NCI-H128 (cell line): ENCODE results near the gene DMD.

Experiments used
- DNase-seq: peaks from one replicate; lab custom pipeline; 2025; ENCODE audit not compliant: unreplicated experiment; lab: John Stamatoyannopoulos, UW

DMD gene

DNA sequence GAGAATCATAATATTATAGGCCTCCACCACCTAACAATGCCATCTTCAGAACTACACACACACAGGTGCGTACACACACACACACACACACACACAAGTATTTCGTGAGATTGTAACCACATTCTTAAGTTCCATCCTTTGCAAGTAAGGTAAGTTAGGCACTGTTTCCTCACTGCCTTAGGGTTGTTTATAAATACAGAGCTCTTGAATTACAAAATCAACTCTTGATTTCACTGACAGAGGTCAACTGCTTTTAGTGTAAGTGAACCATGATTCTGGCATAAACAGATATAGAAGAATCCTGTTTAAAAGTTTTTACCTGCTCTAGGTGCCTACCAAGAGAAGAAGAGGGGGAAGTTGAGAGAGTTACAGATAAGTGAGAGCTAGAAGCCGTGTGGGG is 166.1 kb downstream of the DMD start:
- DNase-seq: no peak

DNA sequence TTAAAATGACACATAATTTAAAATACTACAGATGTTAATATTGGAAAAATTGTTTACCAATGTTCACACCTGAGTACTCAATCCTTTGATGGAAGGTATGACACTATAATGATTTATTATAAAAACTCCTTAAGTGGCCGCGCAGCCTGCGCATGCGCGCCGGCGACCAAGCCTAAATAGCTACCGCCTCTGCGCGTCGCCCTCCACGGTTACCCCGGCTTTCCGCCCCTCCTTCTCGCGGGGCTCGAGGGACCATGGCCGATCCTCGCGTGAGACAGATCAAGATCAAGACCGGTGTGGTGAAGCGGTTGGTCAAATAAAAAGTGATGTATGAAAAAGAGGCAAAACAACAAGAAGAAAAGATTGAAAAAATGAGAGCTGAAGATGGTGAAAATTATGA is 170.2 kb downstream of the DMD start:
- DNase-seq: no peak

DNA sequence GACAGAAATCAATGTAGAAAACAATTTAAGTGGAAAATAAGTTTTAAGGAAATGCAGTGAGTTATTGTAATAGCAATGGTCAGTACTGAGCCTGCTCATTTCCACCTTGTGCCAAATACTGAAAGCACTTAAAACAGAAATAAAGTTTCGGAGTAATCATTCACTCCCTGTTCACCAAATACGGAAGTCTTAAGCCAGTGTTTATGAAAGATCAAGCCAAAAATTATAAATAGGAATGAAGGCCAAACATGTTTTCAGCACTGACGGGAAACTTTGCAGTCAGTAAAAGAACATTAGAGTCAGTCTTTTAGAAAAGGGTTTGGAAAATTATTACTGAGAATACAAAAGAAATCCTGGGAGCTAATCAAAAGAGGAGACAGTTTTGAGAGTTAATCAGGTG is 178.6 kb downstream of the DMD start:
- no peak for DNase-seq

DNA sequence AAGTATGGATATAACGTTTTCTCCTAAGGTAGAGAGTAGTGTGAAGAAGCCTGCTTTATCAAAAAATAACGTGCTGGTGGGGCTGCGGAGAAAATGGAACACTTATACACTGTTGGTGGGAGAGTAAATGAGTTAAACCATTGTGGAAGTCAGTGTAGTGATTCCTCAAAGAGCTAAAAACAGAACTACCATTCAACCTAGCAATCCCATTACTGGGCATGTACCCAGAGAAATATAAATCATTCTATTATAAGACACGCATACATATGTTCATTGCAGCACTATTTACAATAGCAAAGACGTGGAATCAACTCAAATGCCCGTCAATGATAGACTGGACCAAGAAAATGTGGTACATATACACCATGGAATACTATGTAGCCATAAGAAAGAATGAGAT is 196.4 kb downstream of the DMD start:
- no peak for DNase-seq

DNA sequence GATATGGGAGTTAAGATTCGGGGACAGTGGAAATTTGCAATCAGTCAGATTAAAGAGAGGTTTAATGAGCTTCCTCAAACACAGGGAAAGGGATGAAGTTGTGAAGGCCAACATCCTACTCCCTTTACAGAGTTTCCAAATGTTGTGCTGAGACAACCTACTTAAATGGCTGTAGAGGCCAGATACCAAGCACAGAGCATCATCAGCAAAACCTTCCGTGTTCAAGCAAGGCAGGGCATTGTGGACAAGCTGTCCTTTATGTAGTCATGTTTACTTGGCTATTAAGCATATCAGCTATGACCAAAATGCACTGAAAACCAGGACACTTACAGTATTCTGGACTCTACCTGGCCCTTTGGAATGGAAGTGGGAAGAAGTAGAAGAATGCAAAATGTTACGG is 197.3 kb downstream of the DMD start:
- no peak for DNase-seq

DNA sequence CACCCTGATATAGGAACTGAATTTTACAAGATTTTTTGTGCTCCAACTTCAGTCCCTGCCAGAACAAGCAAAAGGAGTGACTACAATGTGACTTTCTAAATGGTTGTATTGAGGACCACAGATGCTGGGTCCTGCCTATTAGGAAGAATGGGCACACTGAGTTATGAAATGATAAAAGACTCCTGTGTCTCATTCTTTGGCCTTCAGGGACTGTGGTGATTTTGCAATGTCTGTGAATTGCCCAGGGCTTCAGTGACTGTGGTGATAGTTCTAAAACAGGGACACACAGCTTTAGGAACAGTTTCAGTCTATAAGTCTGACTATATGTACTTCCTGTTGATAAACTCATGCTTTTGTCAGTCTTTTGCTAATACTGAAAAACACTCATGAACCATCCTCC is 210.2 kb downstream of the DMD start:
- no peak for DNase-seq

DNA sequence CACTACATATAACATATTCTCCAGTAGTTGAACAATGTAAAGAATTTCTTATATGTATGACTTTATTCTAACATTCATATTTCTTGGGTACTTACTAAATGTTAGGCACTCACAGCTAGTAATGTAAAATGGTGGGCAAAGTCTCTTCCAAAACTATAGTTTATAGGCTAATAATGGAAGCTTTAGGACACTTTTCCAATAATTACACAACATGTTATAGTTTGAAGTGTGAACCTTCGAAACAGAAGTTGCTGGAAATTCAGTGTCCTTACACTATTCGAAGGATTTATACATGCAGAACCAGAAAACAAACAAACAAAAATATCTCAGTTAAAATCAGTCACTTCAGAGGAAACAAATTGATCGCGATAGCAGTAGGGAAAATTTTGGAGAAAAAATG is 212.6 kb downstream of the DMD start:
- DNase-seq: no peak

DNA sequence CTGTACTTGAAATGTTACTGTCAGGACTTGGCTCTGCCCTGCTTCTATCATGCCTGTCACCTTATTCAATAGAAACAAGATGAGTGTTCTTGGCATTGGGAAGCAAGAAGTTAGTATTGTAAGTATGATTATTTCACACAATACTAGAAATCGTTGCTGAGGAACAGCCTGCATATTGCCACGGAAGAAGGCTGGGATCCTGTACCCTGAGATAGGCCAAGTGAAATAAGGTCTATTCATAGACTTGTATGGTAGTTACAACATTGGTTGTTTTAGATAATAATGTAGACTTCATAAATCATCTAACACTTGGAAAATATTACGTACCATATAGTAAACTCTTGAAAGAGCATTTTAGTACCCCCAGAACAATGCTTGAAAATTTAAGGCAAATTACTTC is 215.9 kb downstream of the DMD start:
- DNase-seq: no peak

DNA sequence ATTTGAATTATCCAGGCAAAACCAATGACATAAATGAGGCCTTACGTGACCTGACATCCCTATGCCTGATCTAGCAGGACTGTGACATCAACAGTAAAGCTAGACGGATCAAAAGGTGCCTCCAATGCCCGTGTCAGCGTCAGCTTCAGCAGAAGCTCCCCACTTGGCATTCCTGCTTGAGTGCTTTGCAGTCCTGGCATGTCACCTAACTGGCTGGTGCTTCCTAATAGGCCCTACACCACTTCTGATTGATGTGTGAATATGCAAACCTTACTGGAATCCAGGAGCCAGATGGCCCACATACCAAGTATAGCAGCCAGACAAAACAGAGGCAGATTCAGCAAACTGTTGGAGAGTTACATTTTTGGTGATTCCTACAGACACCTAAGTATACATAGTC is 224.2 kb downstream of the DMD start:
- no peak for DNase-seq

DNA sequence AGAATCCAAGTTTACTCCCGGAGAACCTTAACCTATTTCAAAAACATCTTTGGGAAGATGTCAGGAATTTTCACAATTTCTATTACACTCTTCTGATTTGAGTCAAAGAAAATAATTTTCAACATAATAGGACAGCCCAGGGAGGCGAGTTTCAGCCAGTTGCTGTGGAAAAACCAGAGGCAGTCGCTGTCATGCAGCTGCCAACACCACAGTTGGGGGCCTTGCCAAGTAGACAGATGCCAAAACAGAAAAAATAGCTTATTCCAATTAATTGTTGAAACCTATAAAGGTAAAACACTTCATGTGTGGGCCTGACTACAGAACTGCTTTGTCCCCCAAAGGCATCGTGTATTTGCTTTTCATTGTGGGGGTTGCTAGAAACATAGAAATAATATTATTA is 225.8 kb downstream of the DMD start:
- no peak for DNase-seq

DNA sequence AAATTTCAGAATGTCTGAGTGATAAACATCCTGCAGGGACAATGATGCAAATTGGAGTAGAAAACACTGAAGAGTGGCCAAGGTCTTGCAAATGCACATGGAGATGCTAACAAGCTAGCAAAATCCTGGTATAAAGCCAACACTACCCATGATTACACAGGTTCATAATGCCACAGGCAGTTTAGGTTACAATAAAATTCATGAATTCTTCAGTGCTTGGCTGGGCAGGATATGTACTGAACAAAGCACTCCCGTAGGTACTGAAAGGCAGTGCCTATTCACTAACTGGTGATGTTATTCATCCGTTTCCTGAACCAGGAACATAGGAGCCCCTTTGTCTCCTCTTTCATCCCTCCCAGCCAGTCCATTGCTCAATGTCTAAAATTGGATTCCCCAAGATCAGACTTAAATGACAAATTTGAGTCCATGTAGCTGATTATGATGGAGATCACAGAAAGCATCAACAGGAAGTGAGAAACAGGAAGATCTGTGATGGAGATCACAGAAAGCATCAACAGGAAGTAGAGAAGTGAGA is 244.5 kb downstream of the DMD start:
- DNase-seq: no peak

DNA sequence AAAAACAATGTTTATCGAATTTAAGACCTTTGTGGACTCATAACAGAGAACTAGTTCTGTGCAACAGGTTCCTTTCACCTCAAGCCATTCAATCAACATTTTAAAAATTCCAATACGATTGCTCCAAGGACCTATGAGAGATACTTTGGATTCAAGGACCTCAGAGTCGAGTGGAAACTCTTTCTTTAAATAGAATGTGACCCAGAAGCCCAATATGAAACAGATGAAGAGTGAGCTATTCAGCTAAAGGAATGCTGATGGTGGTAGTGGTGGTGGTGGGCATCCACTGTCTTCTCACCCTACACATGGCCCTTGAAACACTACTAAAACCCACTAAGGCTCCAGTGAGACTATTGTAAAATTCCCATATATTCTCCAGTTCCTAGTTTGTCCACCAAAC is 257.2 kb downstream of the DMD start:
- DNase-seq: no peak

DNA sequence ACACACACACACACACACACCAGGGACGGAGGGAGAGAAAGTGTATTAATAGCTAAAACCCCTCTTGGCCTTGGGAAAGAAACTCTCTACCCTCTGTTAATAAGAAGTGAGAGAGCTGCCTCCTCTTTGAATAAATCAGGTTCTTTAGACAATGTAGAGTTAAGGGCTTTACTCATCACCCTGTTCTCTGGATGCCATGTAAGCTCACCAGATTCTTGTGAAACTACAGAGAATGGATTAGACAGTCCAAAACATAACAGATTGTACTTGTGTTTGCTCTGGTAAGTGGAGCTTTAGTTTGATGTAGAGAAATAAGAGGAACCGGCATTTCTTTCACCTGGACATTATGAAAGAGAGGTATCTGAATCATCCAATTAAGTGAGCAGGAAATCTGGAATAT is 263.2 kb downstream of the DMD start:
- no peak for DNase-seq

DNA sequence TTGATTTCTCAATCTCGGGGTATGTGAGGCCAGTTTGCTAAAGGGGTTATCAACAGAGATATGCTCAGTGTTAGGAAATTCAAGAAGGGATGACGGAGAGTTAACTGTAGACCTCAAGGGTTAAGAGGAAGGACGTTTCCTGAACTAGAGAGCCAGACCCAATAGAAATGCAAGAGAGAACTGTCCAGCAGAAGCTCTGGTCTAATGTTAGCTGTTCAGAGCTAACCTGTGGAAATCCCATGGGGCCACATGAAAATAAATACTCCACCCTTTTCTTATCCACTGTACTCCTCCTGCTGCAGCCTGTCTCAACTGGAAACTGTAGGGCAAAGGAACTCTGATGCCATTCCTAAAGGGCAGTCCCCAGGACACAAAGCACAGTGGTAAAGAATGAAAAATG is 274.3 kb downstream of the DMD start:
- DNase-seq: no peak

DNA sequence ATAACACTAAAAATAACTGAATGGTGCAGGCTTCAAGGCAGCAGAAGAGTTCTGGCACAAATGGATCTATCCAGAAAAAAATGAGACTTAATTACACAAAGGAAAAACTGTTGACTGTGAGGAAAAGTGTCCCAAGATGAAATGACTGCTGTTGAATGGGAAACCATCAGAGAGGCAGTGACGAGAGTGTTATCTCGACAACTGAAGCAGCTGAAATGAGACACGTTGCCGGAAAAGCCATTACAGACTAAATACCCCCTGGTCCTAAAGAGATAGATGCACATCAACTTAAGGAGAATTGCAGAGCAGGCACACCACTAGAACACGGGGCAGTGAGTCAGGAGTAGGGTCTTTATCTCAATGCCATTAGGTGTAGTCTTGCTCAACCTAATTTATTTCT is 277.8 kb downstream of the DMD start:
- DNase-seq: no peak

DNA sequence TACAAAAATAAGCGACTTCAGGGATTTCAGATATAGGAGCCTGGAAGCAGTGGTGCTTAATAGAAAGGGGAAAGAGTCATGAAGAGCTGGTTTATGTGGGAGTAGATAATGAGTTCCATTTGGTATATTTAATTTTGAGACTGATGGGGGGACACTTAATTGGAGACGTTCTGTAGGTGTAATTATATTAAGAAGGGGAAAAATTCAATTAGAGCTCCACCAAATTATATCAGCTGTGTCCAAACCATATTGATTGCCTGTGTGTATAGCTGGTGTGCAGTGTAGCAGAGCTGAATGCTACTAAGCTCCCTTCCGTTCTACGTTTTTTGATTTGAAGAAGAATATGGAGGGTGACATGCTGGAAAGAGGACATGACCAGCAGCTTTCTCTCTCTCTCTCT is 282.3 kb downstream of the DMD start:
- DNase-seq: no peak

DNA sequence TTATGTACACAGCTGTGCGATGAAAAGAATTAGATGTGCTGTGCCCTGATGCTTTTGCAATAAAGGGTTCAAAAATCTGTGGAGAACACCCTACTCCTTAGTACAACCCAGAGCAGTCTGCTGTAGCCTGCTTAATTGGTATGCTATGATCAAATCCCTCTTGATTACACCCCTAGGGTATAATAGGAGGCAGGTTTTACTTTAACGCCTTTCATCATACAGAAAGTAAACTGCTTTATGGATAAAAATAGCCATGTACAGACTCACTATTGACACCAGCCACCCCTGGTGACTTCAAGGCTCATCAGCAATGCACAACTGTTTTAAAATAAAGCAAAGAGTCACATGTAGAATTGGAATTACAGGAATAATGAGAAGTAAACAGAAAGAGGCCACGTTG is 315.3 kb downstream of the DMD start:
- DNase-seq: no peak

DNA sequence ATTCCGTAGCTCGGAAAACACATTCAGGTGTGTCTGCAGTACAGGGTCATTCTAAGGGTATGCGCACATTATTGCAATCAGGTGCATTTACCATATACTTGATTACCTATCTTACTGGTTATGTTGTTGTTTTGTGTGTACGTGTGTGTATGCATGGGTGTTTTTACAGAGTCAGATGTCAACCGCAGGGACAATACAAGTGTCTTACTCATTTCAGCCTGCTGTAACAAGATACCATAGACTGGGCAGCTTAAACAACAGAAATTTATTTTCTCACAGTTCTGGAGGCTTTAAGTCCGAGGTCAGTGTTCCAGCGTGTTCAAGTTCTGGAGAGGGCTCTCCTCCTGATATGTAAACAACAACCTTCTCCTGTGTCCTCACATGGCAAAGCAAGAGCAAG is 316.7 kb downstream of the DMD start:
- DNase-seq: no peak

DNA sequence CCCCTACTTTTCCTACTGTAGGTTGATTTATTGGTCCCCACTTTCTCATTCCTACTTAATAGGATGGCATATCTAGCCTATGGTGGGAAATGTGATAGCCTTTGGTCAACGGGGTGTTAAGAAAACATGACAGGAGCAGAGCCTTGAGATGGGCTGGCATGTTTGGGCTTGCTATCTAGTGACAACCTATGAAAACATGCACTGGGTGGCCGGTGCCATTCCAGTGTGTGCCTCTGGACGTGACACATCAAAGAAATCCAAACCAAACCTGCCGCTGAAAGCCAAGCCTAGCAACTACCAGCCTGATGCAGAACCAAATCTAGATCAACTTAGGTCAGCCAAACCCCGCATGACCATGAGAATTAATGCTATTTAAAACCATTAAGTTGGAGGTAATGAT is 317.6 kb downstream of the DMD start:
- DNase-seq: no peak

DNA sequence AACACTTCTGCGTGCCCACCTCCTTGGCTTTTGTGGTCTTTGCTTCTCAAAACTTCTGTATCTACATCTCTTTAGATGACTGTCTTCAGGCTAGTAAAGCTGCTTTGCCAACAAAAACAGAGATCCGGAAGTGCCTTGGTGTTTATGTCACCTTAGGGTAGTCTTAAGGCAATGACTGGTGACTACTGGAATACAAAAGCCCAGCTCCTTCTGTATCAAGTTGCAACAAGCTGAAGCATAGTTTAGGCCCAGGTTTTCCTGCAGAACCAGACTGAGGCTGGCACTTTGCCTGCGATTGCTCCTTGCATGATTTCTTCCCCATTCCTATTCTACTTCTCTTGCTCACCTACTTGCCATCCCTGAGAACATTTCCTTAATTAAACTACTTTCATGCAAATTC is 333.8 kb downstream of the DMD start:
- no peak for DNase-seq

DNA sequence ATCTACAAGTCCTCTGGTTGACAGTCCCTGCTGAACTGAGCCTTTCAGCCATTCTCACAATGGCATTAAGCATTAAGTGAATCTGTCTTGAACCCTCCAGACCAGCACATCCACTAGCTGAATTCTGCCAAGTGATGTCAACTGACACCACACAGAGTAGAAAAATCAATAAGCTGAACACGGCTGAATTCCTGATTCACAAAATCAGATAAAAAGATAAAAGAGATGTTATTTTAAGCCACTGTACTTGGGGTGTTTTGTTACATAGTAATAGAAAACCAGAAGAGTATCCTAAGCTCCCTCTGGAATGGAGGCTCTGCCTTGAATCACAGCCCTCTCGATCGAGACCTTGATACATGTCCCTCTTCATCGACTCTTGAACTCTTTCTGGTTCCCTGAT is 336.5 kb downstream of the DMD start:
- DNase-seq: no peak

DNA sequence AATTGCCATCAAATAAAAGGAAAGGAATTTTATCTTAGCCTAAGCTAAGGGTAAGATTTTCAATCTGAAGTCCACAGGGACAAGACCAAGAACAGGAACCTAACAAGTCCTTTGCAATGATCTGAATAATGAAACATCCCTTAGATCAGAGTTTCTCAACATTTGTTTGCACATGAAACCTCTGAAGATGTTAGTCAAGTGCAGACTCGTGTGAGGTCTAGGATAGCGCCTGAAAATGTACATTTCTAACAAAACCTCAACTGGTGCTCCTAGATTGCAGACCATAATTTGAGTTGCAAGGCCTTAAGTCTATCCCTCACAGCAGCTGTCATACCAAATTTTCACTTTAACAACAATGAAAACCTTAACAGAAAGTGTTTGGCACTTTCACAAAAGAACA is 337.6 kb downstream of the DMD start:
- DNase-seq: no peak

DNA sequence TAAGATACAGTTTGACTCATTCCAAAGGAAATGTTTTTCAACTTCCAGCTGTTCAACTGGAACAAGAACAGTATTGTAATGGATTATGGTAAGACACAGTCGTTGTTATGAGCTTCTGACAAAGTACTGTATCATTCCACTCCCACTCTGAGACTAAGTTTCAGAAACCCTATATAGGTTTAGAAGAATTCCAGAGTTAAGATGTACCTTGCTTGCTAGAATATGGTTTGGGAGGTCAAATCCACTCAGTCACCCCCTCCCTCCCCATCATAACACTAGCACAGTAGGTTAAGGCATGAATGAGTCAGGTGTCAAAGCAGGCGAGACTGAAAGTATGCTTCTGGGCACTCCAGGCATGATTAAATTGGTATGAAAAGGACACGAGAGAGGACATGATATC is 339.7 kb downstream of the DMD start:
- DNase-seq: no peak

DNA sequence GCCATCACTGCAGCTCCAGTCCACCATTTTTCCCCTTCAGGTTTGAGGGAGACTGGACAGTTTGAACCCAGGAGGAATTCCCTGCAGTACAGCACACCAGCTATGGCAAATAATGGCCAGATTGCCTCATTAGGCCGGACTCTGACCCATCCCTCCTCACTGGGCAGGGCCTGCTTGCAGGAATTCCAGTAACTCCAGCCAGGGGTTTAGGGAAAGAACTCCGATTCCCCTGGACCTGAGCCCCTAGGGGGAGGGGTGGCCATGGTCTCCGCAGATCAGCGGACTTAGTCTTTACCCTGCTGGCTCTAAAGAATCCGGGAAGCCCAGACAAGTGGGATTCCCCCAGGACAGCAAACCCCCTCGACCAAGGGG is 342.8 kb downstream of the DMD start:
- no peak for DNase-seq
